ENCODE data around the gene CDC42EP2.

Gene CDC42EP2

DNA sequence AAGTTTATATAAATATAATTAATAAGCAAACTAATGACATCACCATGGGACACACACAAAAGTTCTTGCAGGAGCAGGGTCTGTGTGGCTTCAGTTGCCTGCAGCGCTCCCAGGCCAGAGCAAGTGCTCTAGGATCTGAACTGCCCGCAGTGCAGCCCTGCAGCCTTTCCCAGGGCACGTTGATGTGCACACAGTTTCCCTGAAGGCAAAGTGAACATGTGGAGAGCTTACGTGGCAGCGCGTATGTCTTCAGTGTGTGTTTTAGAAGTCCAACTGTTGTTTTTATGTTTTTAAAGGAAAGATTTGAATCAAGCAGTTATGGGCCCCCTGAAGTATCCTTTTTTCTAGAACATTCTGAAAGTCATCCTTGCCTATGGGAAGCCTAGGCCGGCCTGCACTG is 38.7 kb downstream of the CDC42EP2 start:
- TF ChIP-seq, protein P1, sequence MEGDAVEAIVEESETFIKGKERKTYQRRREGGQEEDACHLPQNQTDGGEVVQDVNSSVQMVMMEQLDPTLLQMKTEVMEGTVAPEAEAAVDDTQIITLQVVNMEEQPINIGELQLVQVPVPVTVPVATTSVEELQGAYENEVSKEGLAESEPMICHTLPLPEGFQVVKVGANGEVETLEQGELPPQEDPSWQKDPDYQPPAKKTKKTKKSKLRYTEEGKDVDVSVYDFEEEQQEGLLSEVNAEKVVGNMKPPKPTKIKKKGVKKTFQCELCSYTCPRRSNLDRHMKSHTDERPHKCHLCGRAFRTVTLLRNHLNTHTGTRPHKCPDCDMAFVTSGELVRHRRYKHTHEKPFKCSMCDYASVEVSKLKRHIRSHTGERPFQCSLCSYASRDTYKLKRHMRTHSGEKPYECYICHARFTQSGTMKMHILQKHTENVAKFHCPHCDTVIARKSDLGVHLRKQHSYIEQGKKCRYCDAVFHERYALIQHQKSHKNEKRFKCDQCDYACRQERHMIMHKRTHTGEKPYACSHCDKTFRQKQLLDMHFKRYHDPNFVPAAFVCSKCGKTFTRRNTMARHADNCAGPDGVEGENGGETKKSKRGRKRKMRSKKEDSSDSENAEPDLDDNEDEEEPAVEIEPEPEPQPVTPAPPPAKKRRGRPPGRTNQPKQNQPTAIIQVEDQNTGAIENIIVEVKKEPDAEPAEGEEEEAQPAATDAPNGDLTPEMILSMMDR (IDR thresholded peaks at IDR 0.05; ENCODE audit: insufficient read depth, low read length, poor library complexity, severe bottlenecking): no peak
- H3K27me3 ChIP-seq (replicated peaks; ENCODE audit: control insufficient read depth, insufficient read depth, low read length): no peaks in the 10 kb centered on the region
- H3K36me3 ChIP-seq (ENCODE audit: control insufficient read depth, insufficient read depth, low read length): peaks cover 19% of the 10 kb centered on the region
- DNase-seq (ENCODE audit: extremely low read depth, insufficient read length): no peak
- H3K4me3 ChIP-seq (replicated peaks; ENCODE audit: low read depth, low read length): no peak overlapping the region

DNA sequence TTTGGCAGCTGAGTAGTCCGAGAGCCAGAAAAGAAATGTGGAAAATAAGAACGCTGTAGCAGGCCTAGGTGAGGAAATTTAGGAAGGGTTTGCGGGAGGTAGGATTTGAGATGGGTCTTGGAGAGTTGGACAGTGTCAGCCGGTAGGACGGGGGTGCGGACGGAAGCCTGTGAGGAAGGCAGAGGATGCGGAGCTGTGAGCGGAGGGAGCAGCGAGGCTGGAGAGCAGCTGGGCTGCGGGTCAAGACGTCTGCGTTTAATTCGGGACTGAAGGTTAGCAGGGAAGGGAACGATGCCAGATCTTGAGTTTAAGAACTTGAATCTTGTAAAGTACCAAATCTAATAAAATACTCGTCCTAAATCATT is 39.2 kb downstream of the CDC42EP2 start:
- no peak for DNase-seq (ENCODE audit: extremely low read depth, insufficient read length)
- Histone ChIP-seq H3K36me3 (ENCODE audit: control insufficient read depth, insufficient read depth, low read length) (peaks cover 16% of the 10 kb centered on the region), H3K4me3 (replicated peaks; ENCODE audit: low read depth, low read length) (no peak overlapping the region; the same call in 1 of the 2 replicates), H3K27me3 (replicated peaks; ENCODE audit: control insufficient read depth, insufficient read depth, low read length) (no peaks in the 10 kb centered on the region)
- TF ChIP-seq, protein P1 (IDR thresholded peaks at IDR 0.05; ENCODE audit: insufficient read depth, low read length, poor library complexity, severe bottlenecking): no peak

DNA sequence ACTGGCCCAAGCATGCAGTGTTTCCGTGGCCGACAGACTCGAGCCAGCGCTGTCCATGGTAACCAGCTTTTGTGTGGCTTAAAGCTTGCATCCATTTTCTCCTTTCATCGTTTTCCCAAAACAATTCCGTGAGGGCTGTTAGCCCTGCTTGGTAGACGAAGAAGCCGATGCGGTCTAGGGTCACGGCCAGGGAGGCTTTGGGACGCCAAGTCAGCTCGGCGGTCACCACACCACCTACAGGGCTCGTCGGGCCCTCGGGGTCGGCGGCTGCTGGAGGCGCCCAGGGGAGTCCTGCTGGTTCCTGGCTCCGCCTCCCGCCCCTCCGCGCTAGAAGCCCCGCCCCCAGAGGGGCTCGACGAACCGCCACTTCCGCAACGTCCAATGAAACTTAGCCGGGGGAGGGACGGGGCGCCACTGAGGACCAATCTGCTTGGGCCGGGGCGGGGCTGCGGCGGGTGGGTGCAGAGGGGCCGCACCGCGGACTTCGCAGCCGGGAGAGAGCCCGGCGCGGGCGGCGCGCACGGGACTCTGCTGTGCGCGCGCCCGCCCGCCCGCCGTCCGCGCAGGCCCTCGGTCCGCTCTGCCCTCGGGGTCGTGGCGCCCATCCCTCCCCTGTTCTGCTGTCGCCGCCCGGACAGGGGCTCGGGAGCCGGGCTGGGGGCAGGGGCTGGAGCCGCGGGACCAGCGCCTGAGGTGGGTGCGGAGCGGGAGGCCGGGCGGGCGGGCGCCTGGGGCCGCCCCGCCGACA is 39.8 kb downstream of the CDC42EP2 start, which contains the start of gene TIGD3:
TIGD3 (plus strand) TSS at position 487 of the 748 bp plus-strand sequence. CDS start 1,058 bp downstream, outside the sequence.
- peak within 1 kb of the TSS; percentile 69 for H3K4me3 ChIP-seq (replicated peaks; ENCODE audit: low read depth, low read length)
- peak; percentile 96 for DNase-seq (ENCODE audit: extremely low read depth, insufficient read length)

DNA sequence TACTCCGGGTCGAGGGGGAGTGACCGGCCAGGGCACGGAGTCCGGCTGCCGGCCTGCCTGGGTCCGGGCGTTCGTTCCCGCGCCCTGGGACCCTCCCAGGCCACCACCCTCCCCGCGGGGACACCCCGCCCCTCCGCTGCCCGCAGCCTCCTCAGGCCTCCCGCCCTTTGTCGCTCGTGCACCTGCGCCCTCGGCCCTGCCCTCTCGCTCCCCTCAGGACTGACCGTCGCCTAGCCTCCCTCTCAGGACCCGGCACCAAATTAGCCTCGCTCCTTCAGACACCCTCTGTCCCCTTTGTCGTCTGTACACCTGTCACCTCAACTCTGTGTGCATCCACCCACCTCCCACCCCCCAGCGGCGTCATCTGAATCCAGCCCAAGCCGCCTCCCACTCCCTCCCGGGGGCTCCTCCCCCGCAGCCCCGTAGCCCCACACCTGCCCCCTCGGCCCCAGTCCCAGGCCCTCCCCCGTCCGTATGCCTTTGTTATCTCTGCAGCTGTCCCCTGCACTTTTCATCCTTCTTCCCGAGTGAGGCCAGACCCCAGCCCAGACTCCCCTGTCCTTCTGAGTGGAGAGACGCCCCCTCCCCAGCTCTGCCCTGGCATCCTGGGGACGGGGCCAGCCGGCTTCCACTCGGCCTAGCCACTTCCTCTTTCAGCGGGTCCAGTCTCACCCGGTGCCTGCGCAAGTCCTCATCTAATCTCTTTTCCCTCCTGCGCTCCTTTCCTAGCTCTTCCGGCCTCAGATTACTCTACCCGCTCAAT is 40.5 kb downstream of the CDC42EP2 start:
- TF ChIP-seq, protein P1 (IDR thresholded peaks at IDR 0.05; ENCODE audit: insufficient read depth, low read length, poor library complexity, severe bottlenecking): no peak
- H3K4me3 ChIP-seq (replicated peaks; ENCODE audit: low read depth, low read length): peak overlapping the region; percentile 69
- H3K36me3 ChIP-seq (ENCODE audit: control insufficient read depth, insufficient read depth, low read length): peaks cover 11% of the 10 kb centered on the region
- peak; percentile 66 for DNase-seq (ENCODE audit: extremely low read depth, insufficient read length)
- H3K27me3 ChIP-seq (replicated peaks; ENCODE audit: control insufficient read depth, insufficient read depth, low read length): no peaks in the 10 kb centered on the region

More for the DNA sequence above, 39.8 kb downstream of the CDC42EP2 start, which contains the start of gene TIGD3:
- H3K36me3 ChIP-seq (ENCODE audit: control insufficient read depth, insufficient read depth, low read length): peaks cover 13% of the 10 kb centered on the region
- TF ChIP-seq, protein P1 (IDR thresholded peaks at IDR 0.05; ENCODE audit: insufficient read depth, low read length, poor library complexity, severe bottlenecking): no peak
- no peaks in the 10 kb centered on the region for H3K27me3 ChIP-seq (replicated peaks; ENCODE audit: control insufficient read depth, insufficient read depth, low read length)

DNA sequence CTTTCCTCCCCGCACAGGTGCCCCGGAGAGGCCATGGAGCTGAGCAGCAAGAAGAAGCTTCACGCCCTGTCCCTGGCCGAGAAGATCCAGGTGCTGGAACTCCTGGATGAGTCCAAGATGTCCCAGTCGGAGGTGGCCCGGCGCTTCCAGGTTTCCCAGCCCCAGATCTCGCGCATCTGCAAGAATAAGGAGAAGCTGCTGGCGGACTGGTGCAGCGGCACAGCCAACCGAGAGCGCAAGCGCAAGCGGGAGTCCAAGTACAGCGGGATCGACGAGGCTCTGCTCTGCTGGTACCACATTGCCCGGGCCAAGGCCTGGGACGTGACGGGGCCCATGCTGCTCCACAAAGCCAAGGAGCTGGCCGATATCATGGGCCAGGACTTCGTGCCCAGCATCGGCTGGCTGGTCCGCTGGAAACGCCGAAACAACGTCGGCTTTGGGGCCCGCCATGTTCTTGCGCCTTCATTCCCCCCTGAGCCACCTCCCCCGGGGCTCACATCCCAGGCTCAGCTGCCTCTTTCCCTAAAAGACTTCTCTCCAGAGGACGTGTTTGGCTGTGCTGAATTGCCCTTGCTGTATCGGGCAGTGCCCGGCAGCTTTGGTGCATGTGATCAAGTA is 41.2 kb downstream of the CDC42EP2 start:
- peak overlapping the region; percentile 69; the same call in 1 of the 2 replicates for H3K4me3 ChIP-seq (replicated peaks; ENCODE audit: low read depth, low read length)
- no peaks in the 10 kb centered on the region for H3K27me3 ChIP-seq (replicated peaks; ENCODE audit: control insufficient read depth, insufficient read depth, low read length)
- TF ChIP-seq, protein P1 (IDR thresholded peaks at IDR 0.05; ENCODE audit: insufficient read depth, low read length, poor library complexity, severe bottlenecking): no peak
- DNase-seq (ENCODE audit: extremely low read depth, insufficient read length): no peak
- H3K36me3 ChIP-seq (ENCODE audit: control insufficient read depth, insufficient read depth, low read length): peaks cover 9% of the 10 kb centered on the region
